Fibroblast of skin of left biceps (primary cell): ENCODE results near the gene TRIM43.
"Not testable (repeated sequence)": the region's sequence is repeated elsewhere in the genome, so short reads cannot be mapped to it uniquely, and the experiment has no call there.

Source experiments
- DNase-seq, 2 experiments: peaks; one replicate each; pipeline ENCODE4 v3.0.0-alpha.2; 2013; ENCODE audit warnings: low read depth in 2 of 2

Gene TRIM43

GRCh38 chr2:95641289-95641575, 49.4 kb downstream of the TRIM43 start:
- not testable (repeated sequence) for DNase-seq

GRCh38 chr2:95641787-95642186, 50.0 kb downstream of the TRIM43 start:
- DNase-seq = peak; percentile 58 to 69

GRCh38 chr2:95642360-95642759, 50.6 kb downstream of the TRIM43 start:
- not testable (repeated sequence) for DNase-seq

- not testable (repeated sequence) for DNase-seq
Measured at GRCh38 chr2:95642951-95643350, 51.1 kb downstream of the TRIM43 start.

- not testable (repeated sequence) for DNase-seq
Measured at GRCh38 chr2:95645312-95645711, 53.5 kb downstream of the TRIM43 start.

- not testable (repeated sequence) for DNase-seq
Measured at GRCh38 chr2:95646274-95646994, 54.6 kb downstream of the TRIM43 start.

GRCh38 chr2:95648894-95649544, 57.2 kb downstream of the TRIM43 start:
- not testable (repeated sequence) for DNase-seq
